K562 (cell line): ENCODE results near the gene ZBTB44. TPM values are rescaled to one million over a fixed set of nuclear protein-coding genes. Genes with fewer than 3 reads are reported as not detected.

Experiments
- ATAC-seq: fragments of 200-7000 bp; cut with Tn5 transposase; 3 replicates; pipeline ENCODE4 v1.9.1; 2020; ENCODE audit warnings: moderate library complexity
- BruUV-seq: library from RNA; stranded (reverse); fragments of 400-500 nt; replicated peaks from 2 replicates; lab custom pipeline; 2021; lab: Mats Ljungman, UMichigan
- CTCF ChIA-PET: fragments of 300-600 bp; formaldehyde crosslinking; extraction: SDS; loops from one replicate; lab custom pipeline; 2021; ENCODE audit warnings: low intra/inter-chr PET ratio; lab: Yijun Ruan, JAX
- POLR2A ChIA-PET: fragments of 300-600, 350-650 bp; sonication (Branson Sonifier 250); formaldehyde crosslinking; extraction: SDS; loops from one replicate; lab custom pipeline; 2021; ENCODE audit warnings: antibody characterized with exemption, inconsistent platforms; lab: Yijun Ruan, JAX
- DNase-seq, 4 experiments: peaks; one replicate each; pipeline versions ENCODE4 v3.0.0 to v3.0.0-alpha.2; 2011 to 2018; ENCODE audit warnings: low spot score in 3 of 4, mixed read lengths in 3 of 4; ENCODE audit errors: extremely low read depth in 1 of 4
- FAIRE-seq: peaks from 2 replicates; lab custom pipeline; 2011; peaks lifted over from hg19 to GRCh38; lab: Jason Lieb, UNC
- H2AFZ ChIP-seq: 2 replicates; pipeline ENCODE4 v1.6.0; 2011; ENCODE audit warnings: low read depth, low read length, control low read depth, inconsistent platforms
- H3K27ac ChIP-seq: fragments of 200-600 bp; 3 replicates; pipeline ENCODE4 v1.8.0; 2011; ENCODE audit warnings: low read depth, mild to moderate bottlenecking, control low read depth, inconsistent platforms, low read length, moderate library complexity, mixed read lengths; ENCODE audit errors: extremely low read depth
- H3K27me3 ChIP-seq, 2 experiments: fragments of 300-600 bp in 1 of 2; 2 replicates in 1 of 2; 3 replicates in 1 of 2; pipeline versions ENCODE4 v1.6.0 to v1.8.0; 2011; ENCODE audit warnings: inconsistent platforms in 2 of 2, low read length in 2 of 2, mild to moderate bottlenecking in 1 of 2, mixed read lengths in 1 of 2, moderate library complexity in 1 of 2; ENCODE audit not compliant: control insufficient read depth in 2 of 2, insufficient read depth in 2 of 2
- H3K36me3 ChIP-seq: fragments of 300-600 bp; 3 replicates; pipeline ENCODE4 v1.8.0; 2011; ENCODE audit warnings: mild to moderate bottlenecking, low read length, inconsistent platforms; ENCODE audit not compliant: control insufficient read depth, insufficient read depth
- H3K4me1 ChIP-seq, 2 experiments: fragments of 200-600 bp in 1 of 2; replicated peaks in 1 of 2; 2 replicates in 1 of 2; 3 replicates in 1 of 2; pipeline versions ENCODE4 v1.5.1 to v1.8.0; 2011; ENCODE audit warnings: inconsistent platforms in 2 of 2, low read length in 2 of 2, mild to moderate bottlenecking in 1 of 2, mixed read lengths in 1 of 2, moderate library complexity in 1 of 2; ENCODE audit not compliant: control insufficient read depth in 2 of 2, insufficient read depth in 2 of 2
- H3K4me2 ChIP-seq: 2 replicates; pipeline ENCODE4 v1.6.1; 2011; ENCODE audit warnings: low read length, control low read depth, inconsistent platforms, mixed read lengths; ENCODE audit not compliant: insufficient read depth
- H3K4me3 ChIP-seq: fragments of 200-600 bp; sonication (generic), shearing (Covaris generic); 2 replicates; pipeline ENCODE4 v1.5.1; 2016; ENCODE audit warnings: control low read depth, inconsistent platforms
- H3K79me2 ChIP-seq: fragments of 200-600 bp; 3 replicates; pipeline ENCODE4 v1.8.0; 2011; ENCODE audit warnings: low read length, inconsistent platforms; ENCODE audit not compliant: control insufficient read depth, insufficient read depth
- H3K9ac ChIP-seq, 2 experiments: 2 replicates each; pipeline versions ENCODE4 v1.6.0 to v1.6.1; 2011; ENCODE audit warnings: low read depth in 2 of 2, low read length in 2 of 2, control low read depth in 1 of 2, inconsistent platforms in 1 of 2, mild to moderate bottlenecking in 1 of 2, mixed read lengths in 1 of 2; ENCODE audit not compliant: insufficient read depth in 1 of 2
- H3K9me1 ChIP-seq: one replicate; pipeline ENCODE4 v1.6.0; 2011; ENCODE audit warnings: inconsistent platforms, mild to moderate bottlenecking, low read length, moderate library complexity; ENCODE audit not compliant: control insufficient read depth, insufficient read depth
- H3K9me3 ChIP-seq: replicated peaks from 2 replicates; pipeline ENCODE4 v1.5.1; 2011; ENCODE audit warnings: low read depth, low read length, inconsistent platforms; ENCODE audit not compliant: control insufficient read depth, insufficient read depth
- H4K20me1 ChIP-seq: replicated peaks from 2 replicates; pipeline ENCODE4 v1.6.1; 2011; ENCODE audit warnings: low read length, inconsistent platforms, mixed read lengths; ENCODE audit not compliant: control insufficient read depth, insufficient read depth
- ARHGAP35 ChIP-seq: fragments of 450-650 bp; IDR thresholded peaks from 2 replicates; pipeline ENCODE4 v1.6.1; 2018; ENCODE audit not compliant: partially characterized antibody
- BRD4 ChIP-seq: fragments of 200-600 bp; sonication (generic); IDR thresholded peaks from 2 replicates; pipeline ENCODE4 v1.6.1; 2017; ENCODE audit warnings: inconsistent platforms
- CTBP1 ChIP-seq: fragments of 450-650 bp; IDR thresholded peaks from 2 replicates; pipeline ENCODE4 v1.6.1; 2016; ENCODE audit warnings: borderline replicate concordance
- JUNB ChIP-seq: fragments of 450-650 bp; formaldehyde crosslinking; conservative IDR thresholded peaks from 2 replicates; pipeline ENCODE4 v1.4.0; 2020; ENCODE audit warnings: mild to moderate bottlenecking
- L3MBTL2 ChIP-seq: fragments of 450-650 bp; IDR thresholded peaks from 2 replicates; pipeline ENCODE4 v1.6.1; 2016; ENCODE audit warnings: mild to moderate bottlenecking, moderate library complexity
- LEF1 ChIP-seq: fragments of 450-650 bp; IDR thresholded peaks from 2 replicates; pipeline ENCODE4 v1.6.1; 2016; ENCODE audit warnings: mild to moderate bottlenecking
- NFIC ChIP-seq: fragments of 450-650 bp; IDR thresholded peaks from 2 replicates; pipeline ENCODE4 v1.6.1; 2017; ENCODE audit warnings: mild to moderate bottlenecking, inconsistent platforms
- TCF3 ChIP-seq: sonication (generic); formaldehyde crosslinking; IDR thresholded peaks from 2 replicates; pipeline ENCODE4 v1.4.0; 2020; ENCODE audit warnings: mild to moderate bottlenecking, missing genetic modification reagents
- TEAD4 ChIP-seq, 2 experiments: sonication (generic) in 1 of 2; formaldehyde crosslinking in 1 of 2; IDR thresholded peaks; 2 replicates each; pipeline versions ENCODE4 v1.6.1 to v1.8.0; 2012 to 2022; ENCODE audit warnings: borderline replicate concordance in 1 of 2, inconsistent platforms in 1 of 2, low read length in 1 of 2, mild to moderate bottlenecking in 1 of 2, missing genetic modification reagents in 1 of 2
- ZFX ChIP-seq: sonication (generic); formaldehyde crosslinking; IDR thresholded peaks from 2 replicates; pipeline ENCODE4 v1.8.0; 2022; ENCODE audit warnings: mild to moderate bottlenecking, missing genetic modification reagents, moderate library complexity
- ZNF12 ChIP-seq: sonication (generic); formaldehyde crosslinking; IDR thresholded peaks from 2 replicates; pipeline ENCODE4 v1.4.0; 2020; ENCODE audit warnings: mild to moderate bottlenecking, missing genetic modification reagents
- WGBS: fragments of 100-300 bp; shearing (Covaris generic); methylation state at CpG from one replicate; pipeline ENCODE4 v1.1.6; 2016; ENCODE audit warnings: low coverage, mixed read lengths; ENCODE audit not compliant: insufficient coverage; ENCODE audit errors: missing lambda C conversion rate; 5-methylcytosine and 5-hydroxymethylcytosine counted together
- in situ Hi-C: fragments of 300-500 bp; cut with MboI; formaldehyde crosslinking; loops from 4 replicates; pipeline ENCODE4 v1.15.0; 2018; ENCODE audit warnings: inconsistent platforms, mixed read lengths
- intact Hi-C: fragments of 100-400 bp; cut with micrococcal nuclease; formaldehyde crosslinking; loops from 2 replicates; pipeline ENCODE4 v1.14.2; 2022
- polyA plus RNA-seq, 8 experiments: library from polyadenylated mRNA; depleted of rRNA in 4 of 8; stranded (reverse) in 5 of 8; unstranded in 3 of 8; fragments of >200 nt; fragmentation: Nextera tagmentation in 2 of 8; fragmentation: Illumina TruSeq in 1 of 8; extraction: Ambion mirVana in 2 of 8; extraction: Trizol in 1 of 8; gene quantifications; 2 replicates each; pipeline versions ENCODE4 v1.2.1 to v1.2.3, GENCODE V29; 2011 to 2014; ENCODE audit warnings: inconsistent platforms in 1 of 8, missing spikeins in 1 of 8
- total RNA-seq, 7 experiments: library from RNA; depleted of rRNA in 6 of 7; stranded (reverse); fragments of >200 nt in 6 of 7; fragmentation: Illumina TruSeq in 2 of 7; extraction: Trizol in 2 of 7; gene quantifications; 2 replicates each; pipeline versions ENCODE4 v1.2.1 to v1.2.3, GENCODE V29; 2011 to 2021; ENCODE audit warnings: low replicate concordance in 1 of 7
- TF ChIP-seq, protein P1 (sequence below): fragments of 450-650 bp; IDR thresholded peaks from 2 replicates; pipeline ENCODE4 v1.6.1; 2016; ENCODE audit warnings: mild to moderate bottlenecking
- TF ChIP-seq, protein P2 (sequence below): sonication (generic); formaldehyde crosslinking; IDR thresholded peaks from 2 replicates; pipeline ENCODE4 v1.8.0; 2023; ENCODE audit warnings: missing genetic modification reagents, mild to moderate bottlenecking, borderline replicate concordance

ZBTB44 gene
- total and polyA plus RNA-seq, 9 of the 15 experiments (the other 6 are each of a cell fraction or from before 2014, with no cell fraction given), result 4.7 to 27.1 (median 17.3) TPM

GRCh38 chr11:130337281-130338089, 22.8 kb upstream of the ZBTB44 start:
- intact Hi-C loops (no loop called here), in situ Hi-C loops (no loop called here)
- Histone ChIP-seq H3K4me2 (peak overlapping the region; percentile 41), H3K9ac (peak overlapping the region in 1 of 2 experiments; percentile 12; a peak in 1 of 4 replicates), H3K9me1 (no peaks in the 10 kb centered on the region), H3K27ac (no peak overlapping the region), H3K27me3 (peaks cover 0 to 5% of the 10 kb centered on the region in 2 experiments; a peak in 2 of 5 replicates), H3K36me3 (no peaks in the 10 kb centered on the region), H3K4me1 (peaks cover 3 to 8% of the 10 kb centered on the region in 2 experiments; a peak in 3 of 5 replicates), H4K20me1 (no peaks in the 10 kb centered on the region), H3K9me3 (peaks cover 3% of the 10 kb centered on the region), H3K4me3 (0 out of 2 replicates have a peak overlapping the region, but pooled peaks have one; percentile 8), H2AFZ (peak overlapping the region; percentile 68), H3K79me2 (no peaks in the 10 kb centered on the region)
- peak in 1 of 4 experiments; percentile 14 for DNase-seq
- ChIA-PET CTCF (no interaction called here), POLR2A (interaction anchor here (0.8 kb wide), 1 partner anchor 13 kb away, joined by 3 read pairs; no protein-coding TSS in a partner anchor)
- ATAC-seq, result peak; percentile 77
- FAIRE-seq, result no peak
- 15% methylated on average over 24 of the region's 36 CpGs for WGBS
- BruUV-seq, result no TSS peak
- TF ChIP-seq L3MBTL2 (peak; percentile 39; the same call in 1 of the 2 replicates), ZNF12 (no peak), TEAD4 (IDR thresholded peaks at IDR 0.05; ENCODE audit: low read length) (peak; percentile 35; the same call in 1 of the 2 replicates), TEAD4 (CRISPR knock-in tag; IDR thresholded peaks at IDR 0.05; ENCODE audit: borderline replicate concordance) (no peak), CTBP1 (no peak), TCF3 (CRISPR knock-in tag) (peak; percentile 46), BRD4 (no peak), ARHGAP35 (no peak), JUNB (CRISPR knock-in tag) (no peak), NFIC (no peak), ZFX (CRISPR knock-in tag) (peak; percentile 20; the same call in 1 of the 2 replicates), LEF1 (no peak)
- TF ChIP-seq, protein P1, sequence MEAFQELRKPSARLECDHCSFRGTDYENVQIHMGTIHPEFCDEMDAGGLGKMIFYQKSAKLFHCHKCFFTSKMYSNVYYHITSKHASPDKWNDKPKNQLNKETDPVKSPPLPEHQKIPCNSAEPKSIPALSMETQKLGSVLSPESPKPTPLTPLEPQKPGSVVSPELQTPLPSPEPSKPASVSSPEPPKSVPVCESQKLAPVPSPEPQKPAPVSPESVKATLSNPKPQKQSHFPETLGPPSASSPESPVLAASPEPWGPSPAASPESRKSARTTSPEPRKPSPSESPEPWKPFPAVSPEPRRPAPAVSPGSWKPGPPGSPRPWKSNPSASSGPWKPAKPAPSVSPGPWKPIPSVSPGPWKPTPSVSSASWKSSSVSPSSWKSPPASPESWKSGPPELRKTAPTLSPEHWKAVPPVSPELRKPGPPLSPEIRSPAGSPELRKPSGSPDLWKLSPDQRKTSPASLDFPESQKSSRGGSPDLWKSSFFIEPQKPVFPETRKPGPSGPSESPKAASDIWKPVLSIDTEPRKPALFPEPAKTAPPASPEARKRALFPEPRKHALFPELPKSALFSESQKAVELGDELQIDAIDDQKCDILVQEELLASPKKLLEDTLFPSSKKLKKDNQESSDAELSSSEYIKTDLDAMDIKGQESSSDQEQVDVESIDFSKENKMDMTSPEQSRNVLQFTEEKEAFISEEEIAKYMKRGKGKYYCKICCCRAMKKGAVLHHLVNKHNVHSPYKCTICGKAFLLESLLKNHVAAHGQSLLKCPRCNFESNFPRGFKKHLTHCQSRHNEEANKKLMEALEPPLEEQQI, result no peak
- TF ChIP-seq, protein P2, sequence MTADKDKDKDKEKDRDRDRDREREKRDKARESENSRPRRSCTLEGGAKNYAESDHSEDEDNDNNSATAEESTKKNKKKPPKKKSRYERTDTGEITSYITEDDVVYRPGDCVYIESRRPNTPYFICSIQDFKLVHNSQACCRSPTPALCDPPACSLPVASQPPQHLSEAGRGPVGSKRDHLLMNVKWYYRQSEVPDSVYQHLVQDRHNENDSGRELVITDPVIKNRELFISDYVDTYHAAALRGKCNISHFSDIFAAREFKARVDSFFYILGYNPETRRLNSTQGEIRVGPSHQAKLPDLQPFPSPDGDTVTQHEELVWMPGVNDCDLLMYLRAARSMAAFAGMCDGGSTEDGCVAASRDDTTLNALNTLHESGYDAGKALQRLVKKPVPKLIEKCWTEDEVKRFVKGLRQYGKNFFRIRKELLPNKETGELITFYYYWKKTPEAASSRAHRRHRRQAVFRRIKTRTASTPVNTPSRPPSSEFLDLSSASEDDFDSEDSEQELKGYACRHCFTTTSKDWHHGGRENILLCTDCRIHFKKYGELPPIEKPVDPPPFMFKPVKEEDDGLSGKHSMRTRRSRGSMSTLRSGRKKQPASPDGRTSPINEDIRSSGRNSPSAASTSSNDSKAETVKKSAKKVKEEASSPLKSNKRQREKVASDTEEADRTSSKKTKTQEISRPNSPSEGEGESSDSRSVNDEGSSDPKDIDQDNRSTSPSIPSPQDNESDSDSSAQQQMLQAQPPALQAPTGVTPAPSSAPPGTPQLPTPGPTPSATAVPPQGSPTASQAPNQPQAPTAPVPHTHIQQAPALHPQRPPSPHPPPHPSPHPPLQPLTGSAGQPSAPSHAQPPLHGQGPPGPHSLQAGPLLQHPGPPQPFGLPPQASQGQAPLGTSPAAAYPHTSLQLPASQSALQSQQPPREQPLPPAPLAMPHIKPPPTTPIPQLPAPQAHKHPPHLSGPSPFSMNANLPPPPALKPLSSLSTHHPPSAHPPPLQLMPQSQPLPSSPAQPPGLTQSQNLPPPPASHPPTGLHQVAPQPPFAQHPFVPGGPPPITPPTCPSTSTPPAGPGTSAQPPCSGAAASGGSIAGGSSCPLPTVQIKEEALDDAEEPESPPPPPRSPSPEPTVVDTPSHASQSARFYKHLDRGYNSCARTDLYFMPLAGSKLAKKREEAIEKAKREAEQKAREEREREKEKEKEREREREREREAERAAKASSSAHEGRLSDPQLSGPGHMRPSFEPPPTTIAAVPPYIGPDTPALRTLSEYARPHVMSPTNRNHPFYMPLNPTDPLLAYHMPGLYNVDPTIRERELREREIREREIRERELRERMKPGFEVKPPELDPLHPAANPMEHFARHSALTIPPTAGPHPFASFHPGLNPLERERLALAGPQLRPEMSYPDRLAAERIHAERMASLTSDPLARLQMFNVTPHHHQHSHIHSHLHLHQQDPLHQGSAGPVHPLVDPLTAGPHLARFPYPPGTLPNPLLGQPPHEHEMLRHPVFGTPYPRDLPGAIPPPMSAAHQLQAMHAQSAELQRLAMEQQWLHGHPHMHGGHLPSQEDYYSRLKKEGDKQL (CRISPR knock-in tag), result no peak
